ENCODE data around the gene ANKRD16.
"Not testable (repeated sequence)": the region's sequence is repeated elsewhere in the genome, so short reads cannot be mapped to it uniquely, and the experiment has no call there.

The ANKRD16 gene

GRCh38 chr10:5902511-5903274, 13.0 kb upstream of the ANKRD16 start:
- no peak for DNase-seq

GRCh38 chr10:5900247-5900646, 10.6 kb upstream of the ANKRD16 start:
- no peak for DNase-seq

GRCh38 chr10:5898163-5898562, 8.5 kb upstream of the ANKRD16 start:
- DNase-seq = no peak

GRCh38 chr10:5897504-5897903, 7.8 kb upstream of the ANKRD16 start:
- DNase-seq = no peak

GRCh38 chr10:5897053-5897340, 7.3 kb upstream of the ANKRD16 start:
- DNase-seq = no peak

- DNase-seq = no peak
These were observed 6.7 kb upstream of the ANKRD16 start for GRCh38 chr10:5896208-5897052.

GRCh38 chr10:5895804-5896203, 6.1 kb upstream of the ANKRD16 start:
- no peak for DNase-seq

- no peak for DNase-seq
These were observed 5.7 kb upstream of the ANKRD16 start for GRCh38 chr10:5895365-5895764.

- DNase-seq = no peak
These were observed 5.2 kb upstream of the ANKRD16 start for GRCh38 chr10:5894873-5895272.

GRCh38 chr10:5894403-5894802, 4.7 kb upstream of the ANKRD16 start:
- DNase-seq = no peak

GRCh38 chr10:5893321-5893720, 3.6 kb upstream of the ANKRD16 start:
- DNase-seq = no peak

- no peak for DNase-seq
These were observed 2.3 kb upstream of the ANKRD16 start for GRCh38 chr10:5892007-5892406.

- DNase-seq = no peak
These were observed 1.3 kb upstream of the ANKRD16 start for GRCh38 chr10:5891009-5891408.

- DNase-seq = no peak
These were observed 791 bp upstream of the ANKRD16 start for GRCh38 chr10:5890452-5890915.

- DNase-seq = peak; percentile 8
These were observed 660 bp downstream of the ANKRD16 start for GRCh38 chr10:5888843-5889623.

- DNase-seq = peak; percentile 58
These were observed 1.3 kb downstream of the ANKRD16 start for GRCh38 chr10:5888351-5888750.

- DNase-seq = no peak
These were observed 2.1 kb downstream of the ANKRD16 start for GRCh38 chr10:5887641-5888040.

- DNase-seq = no peak
These were observed 2.7 kb downstream of the ANKRD16 start for GRCh38 chr10:5887029-5887428.

- no peak for DNase-seq
These were observed 4.1 kb downstream of the ANKRD16 start for GRCh38 chr10:5885619-5886018.

- DNase-seq = no peak
These were observed 6.7 kb downstream of the ANKRD16 start for GRCh38 chr10:5882961-5883360.

GRCh38 chr10:5877041-5877440, 12.7 kb downstream of the ANKRD16 start:
- not testable (repeated sequence) for DNase-seq

- DNase-seq = no peak
These were observed 13.4 kb downstream of the ANKRD16 start for GRCh38 chr10:5876181-5876768.

GRCh38 chr10:5873515-5873995, 16.1 kb downstream of the ANKRD16 start:
- peak; percentile 70 for DNase-seq
